Vagina (tissue), 2 donors: ENCODE data around the gene SLC30A2. TPM values are rescaled to one million over a fixed set of nuclear protein-coding genes. Genes with fewer than 3 reads are reported as not detected.

Experiments used
- DNase-seq, 2 donors: peaks; one replicate each; pipeline ENCODE4 v3.0.0-alpha.2; 2017; ENCODE audit errors: extremely low spot score in 2 of 2
- H3K27ac ChIP-seq: fragments of 200-600 bp; sonication (generic); one replicate; pipeline ENCODE4 v1.5.1; 2019
- H3K27me3 ChIP-seq: fragments of 200-600 bp; sonication (generic); one replicate; pipeline ENCODE4 v1.5.1; 2019
- H3K36me3 ChIP-seq, 2 donors: fragments of 200-600 bp; sonication (generic); one replicate each; pipeline ENCODE4 v1.5.1; 2017 to 2019
- H3K4me1 ChIP-seq: fragments of 200-600 bp; sonication (generic); one replicate; pipeline ENCODE4 v1.5.1; 2019
- H3K4me3 ChIP-seq, 2 donors: fragments of 200-600 bp; sonication (generic); 1 replicate in 1 of 2; 2 replicates in 1 of 2; pipeline ENCODE4 v1.5.1; 2016 to 2019
- H3K9me3 ChIP-seq: fragments of 200-600 bp; sonication (generic); one replicate; pipeline ENCODE4 v1.5.1; 2019
- POLR2A ChIP-seq, 2 donors: fragments of 450-650 bp; IDR thresholded peaks; one replicate each; pipeline ENCODE4 v1.6.1; 2017; ENCODE audit warnings: antibody characterized with exemption in 2 of 2, mild to moderate bottlenecking in 2 of 2, moderate library complexity in 2 of 2
- POLR2AphosphoS5 ChIP-seq, 2 donors: sonication (generic); formaldehyde crosslinking; IDR thresholded peaks; one replicate each; pipeline ENCODE4 v1.9.0; 2017; ENCODE audit warnings: antibody characterized with exemption in 2 of 2, mild to moderate bottlenecking in 2 of 2, low read depth in 1 of 2; ENCODE audit not compliant: insufficient read depth in 1 of 2
- intact Hi-C: fragments of 100-400 bp; cut with DNase I; formaldehyde crosslinking; loops from one replicate; pipeline ENCODE4 v1.15.1; 2023
- total RNA-seq: library from RNA; depleted of rRNA; stranded (reverse); fragments of >200 nt; gene quantifications from one replicate; pipeline ENCODE4 v1.2.3, GENCODE V29; 2016
- TF ChIP-seq, protein P1 (sequence below), 3 experiments: fragments of 450-650 bp in 2 of 3; fragments of 200-600 bp in 1 of 3; sonication (generic) in 1 of 3; IDR thresholded peaks; one replicate each; pipeline ENCODE4 v1.5.1; 2017 to 2019; ENCODE audit warnings: antibody characterized with exemption in 3 of 3, mild to moderate bottlenecking in 2 of 3, moderate library complexity in 2 of 3

SLC30A2 gene
- total RNA-seq, 1 donor from 2014 or later, result not detected

DNA sequence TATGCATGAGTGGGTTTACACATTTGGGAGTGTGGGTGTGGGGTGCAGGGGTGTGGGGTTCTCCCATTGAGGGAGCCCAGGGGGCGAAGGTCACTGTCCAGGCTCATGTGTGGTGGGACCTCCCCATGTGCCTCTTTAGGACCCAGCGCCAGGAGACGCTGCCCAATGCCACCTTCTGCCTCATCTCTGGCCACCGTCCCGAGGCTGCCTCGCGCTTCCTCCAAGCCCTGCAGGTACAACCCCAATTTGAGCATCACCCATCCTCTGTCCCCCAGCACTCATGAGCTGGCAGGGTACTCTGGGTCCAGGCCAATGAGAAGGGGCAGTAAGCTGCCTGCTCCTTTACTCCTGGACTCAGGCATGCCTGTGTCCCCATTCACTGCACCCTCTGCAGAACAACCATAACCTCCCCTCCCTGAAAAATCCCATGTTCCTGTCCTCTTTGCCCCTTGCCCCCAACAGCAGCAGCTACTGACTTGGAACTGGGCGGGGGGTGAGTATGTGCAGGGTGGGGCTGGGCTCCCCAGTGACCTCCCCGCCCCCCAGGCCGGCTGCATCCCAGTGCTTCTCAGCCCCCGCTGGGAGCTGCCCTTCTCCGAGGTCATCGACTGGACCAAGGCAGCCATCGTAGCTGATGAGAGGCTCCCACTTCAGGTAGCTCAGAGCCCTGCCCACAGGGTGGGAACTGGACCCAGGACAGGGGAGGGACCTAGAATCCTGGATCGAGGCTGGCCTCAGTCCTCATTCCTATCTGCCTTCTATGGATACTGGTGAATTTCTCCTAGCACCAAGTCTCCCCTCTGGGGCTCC lies 16.7 kb downstream of the SLC30A2 start:
- Histone ChIP-seq H3K27ac (no peak overlapping the region), H3K4me3 (no peak overlapping the region), H3K36me3 (no peaks in the 10 kb centered on the region), H3K27me3 (no peaks in the 10 kb centered on the region), H3K4me1 (no peaks in the 10 kb centered on the region), H3K9me3 (no peaks in the 10 kb centered on the region)
- no peak for TF ChIP-seq POLR2AphosphoS5 (IDR thresholded peaks at IDR 0.05; ENCODE audit: insufficient read depth in 1 of 2, low read depth in 1 of 2)
- TF ChIP-seq, protein P1, sequence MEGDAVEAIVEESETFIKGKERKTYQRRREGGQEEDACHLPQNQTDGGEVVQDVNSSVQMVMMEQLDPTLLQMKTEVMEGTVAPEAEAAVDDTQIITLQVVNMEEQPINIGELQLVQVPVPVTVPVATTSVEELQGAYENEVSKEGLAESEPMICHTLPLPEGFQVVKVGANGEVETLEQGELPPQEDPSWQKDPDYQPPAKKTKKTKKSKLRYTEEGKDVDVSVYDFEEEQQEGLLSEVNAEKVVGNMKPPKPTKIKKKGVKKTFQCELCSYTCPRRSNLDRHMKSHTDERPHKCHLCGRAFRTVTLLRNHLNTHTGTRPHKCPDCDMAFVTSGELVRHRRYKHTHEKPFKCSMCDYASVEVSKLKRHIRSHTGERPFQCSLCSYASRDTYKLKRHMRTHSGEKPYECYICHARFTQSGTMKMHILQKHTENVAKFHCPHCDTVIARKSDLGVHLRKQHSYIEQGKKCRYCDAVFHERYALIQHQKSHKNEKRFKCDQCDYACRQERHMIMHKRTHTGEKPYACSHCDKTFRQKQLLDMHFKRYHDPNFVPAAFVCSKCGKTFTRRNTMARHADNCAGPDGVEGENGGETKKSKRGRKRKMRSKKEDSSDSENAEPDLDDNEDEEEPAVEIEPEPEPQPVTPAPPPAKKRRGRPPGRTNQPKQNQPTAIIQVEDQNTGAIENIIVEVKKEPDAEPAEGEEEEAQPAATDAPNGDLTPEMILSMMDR (IDR thresholded peaks at IDR 0.05), result no peak
- TF ChIP-seq POLR2A (IDR thresholded peaks at IDR 0.05), result no peak
- intact Hi-C loops, result no loop called here
- DNase-seq, result no peak

DNA sequence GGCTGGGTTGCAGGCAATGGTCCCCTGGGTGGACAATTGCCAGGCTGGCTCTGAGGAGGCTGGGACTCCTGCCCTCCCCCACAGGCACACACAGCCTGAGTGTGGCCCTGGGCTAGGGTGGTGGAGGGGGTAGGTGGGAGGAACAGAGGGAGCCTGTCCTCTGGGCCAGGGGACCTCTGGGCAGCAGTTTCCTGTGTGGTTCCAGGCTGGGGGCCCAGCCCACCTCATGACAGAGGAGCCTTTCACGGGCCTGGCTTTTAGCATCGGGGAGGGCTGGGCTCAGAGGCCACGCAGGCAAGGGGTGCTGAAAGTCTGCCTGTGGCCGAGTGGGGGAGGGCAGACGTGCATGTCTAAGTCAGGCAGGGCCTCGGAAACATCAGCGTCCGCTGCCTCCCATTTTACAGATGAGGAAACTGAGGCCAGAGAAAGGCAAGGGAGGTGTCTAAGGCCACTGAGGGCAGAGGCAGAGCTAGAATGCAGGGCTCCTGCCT lies 17.4 kb downstream of the SLC30A2 start:
- H3K27me3 ChIP-seq, result no peaks in the 10 kb centered on the region
- no peak overlapping the region for H3K4me3 ChIP-seq
- no peak overlapping the region for H3K27ac ChIP-seq
- no peak for DNase-seq
- intact Hi-C loops, result no loop called here
- no peaks in the 10 kb centered on the region for H3K4me1 ChIP-seq
- H3K36me3 ChIP-seq, result no peaks in the 10 kb centered on the region
- TF ChIP-seq POLR2A (IDR thresholded peaks at IDR 0.05), result no peak
- no peak for TF ChIP-seq POLR2AphosphoS5 (IDR thresholded peaks at IDR 0.05; ENCODE audit: insufficient read depth in 1 of 2, low read depth in 1 of 2)
- TF ChIP-seq, protein P1 (IDR thresholded peaks at IDR 0.05), result no peak
- H3K9me3 ChIP-seq, result no peaks in the 10 kb centered on the region

DNA sequence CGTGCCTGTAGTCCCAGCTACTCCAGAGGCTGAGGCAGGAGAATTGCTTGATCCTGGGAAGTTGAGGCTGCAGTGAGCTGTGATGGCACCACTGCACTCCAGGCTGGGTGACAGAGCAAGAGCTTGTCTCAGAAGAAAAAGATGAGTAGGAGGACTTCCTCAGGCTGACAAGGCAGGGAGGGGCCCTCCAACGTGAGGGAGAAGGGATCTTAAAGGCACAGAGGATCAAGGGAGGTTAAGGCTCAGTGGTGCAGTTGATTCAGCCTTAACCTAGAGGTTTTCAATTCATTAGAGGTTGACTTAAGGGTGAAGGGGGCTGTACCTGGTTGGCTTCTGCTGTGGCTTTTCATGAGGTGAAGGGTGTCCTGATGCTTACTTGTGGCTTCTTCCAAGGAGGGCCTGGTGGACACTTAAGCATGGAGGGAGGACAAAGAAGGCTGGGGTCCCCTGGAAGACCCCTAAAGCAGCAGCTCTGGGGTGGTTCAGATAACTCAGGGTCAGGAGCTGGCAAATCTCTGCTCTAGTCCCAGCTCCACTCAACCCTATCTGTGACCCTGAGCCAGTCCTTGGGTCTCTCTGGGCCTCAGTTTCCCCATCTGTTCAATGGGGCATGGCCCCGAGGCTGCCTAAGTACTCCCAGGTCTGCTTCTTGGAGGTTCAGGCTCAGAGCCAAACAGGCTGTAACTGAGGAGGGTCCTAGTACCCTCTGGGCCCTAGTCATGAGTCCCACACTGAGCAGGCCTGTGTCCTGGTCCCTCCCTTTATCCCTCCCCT lies 18.0 kb downstream of the SLC30A2 start:
- no peaks in the 10 kb centered on the region for H3K27me3 ChIP-seq
- TF ChIP-seq POLR2A (IDR thresholded peaks at IDR 0.05), result no peak
- no peak overlapping the region for H3K27ac ChIP-seq
- H3K4me1 ChIP-seq, result no peaks in the 10 kb centered on the region
- no peaks in the 10 kb centered on the region for H3K36me3 ChIP-seq
- no peak overlapping the region for H3K4me3 ChIP-seq
- intact Hi-C loops, result no loop called here
- DNase-seq, result no peak
- H3K9me3 ChIP-seq, result no peaks in the 10 kb centered on the region

DNA sequence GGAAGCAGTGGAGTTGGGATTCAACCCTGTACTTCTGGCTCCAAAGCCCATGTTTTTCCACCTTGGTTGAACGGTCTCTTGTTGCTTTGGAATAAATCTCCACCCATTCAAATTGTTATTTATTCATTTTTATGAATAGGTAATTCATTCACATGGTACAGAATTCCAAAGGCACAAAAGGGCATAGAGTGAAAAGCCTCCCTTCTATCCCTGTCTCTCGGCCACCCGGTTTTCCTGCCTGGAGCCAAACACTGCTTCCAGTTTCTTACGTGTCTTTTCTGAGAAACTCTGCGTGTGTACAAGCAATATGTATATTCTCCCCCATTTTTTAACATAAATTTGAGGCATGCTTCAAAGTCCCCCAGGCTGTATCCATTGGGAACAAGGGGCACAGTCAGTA lies 20.4 kb downstream of the SLC30A2 start:
- DNase-seq, result no peak

DNA sequence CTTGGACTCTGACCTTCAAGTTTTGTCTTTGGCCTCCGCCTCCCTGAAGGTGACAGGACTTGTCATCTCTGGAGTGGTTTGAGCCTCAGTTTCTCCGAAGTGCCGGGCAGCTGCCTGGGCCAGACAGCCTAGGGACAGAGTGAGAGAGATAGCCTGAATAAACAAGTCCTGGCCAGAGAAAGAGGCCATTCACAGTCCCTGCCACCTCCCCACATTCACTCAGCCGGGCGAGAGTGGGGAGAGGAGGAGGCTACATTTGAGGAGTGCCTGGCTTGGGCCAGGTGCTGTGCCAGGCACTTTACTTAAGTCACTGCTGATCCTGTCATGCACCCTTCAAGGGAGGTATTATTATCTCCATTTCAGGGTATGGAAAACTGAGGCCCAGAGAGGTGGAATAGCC lies 20.9 kb downstream of the SLC30A2 start:
- TF ChIP-seq POLR2AphosphoS5 (IDR thresholded peaks at IDR 0.05; ENCODE audit: insufficient read depth in 1 of 2, low read depth in 1 of 2), result no peak
- intact Hi-C loops, result no loop called here

More for the DNA sequence above, 20.4 kb downstream of the SLC30A2 start:
- H3K36me3 ChIP-seq, result no peaks in the 10 kb centered on the region
- H3K4me3 ChIP-seq, result no peak overlapping the region
- H3K9me3 ChIP-seq, result no peaks in the 10 kb centered on the region
- TF ChIP-seq POLR2A (IDR thresholded peaks at IDR 0.05) (no peak), POLR2AphosphoS5 (IDR thresholded peaks at IDR 0.05; ENCODE audit: insufficient read depth in 1 of 2, low read depth in 1 of 2) (no peak)
- TF ChIP-seq, protein P1 (IDR thresholded peaks at IDR 0.05), result no peak
- intact Hi-C loops, result no loop called here
- H3K27me3 ChIP-seq, result no peaks in the 10 kb centered on the region
- H3K4me1 ChIP-seq, result peaks cover 9% of the 10 kb centered on the region
- H3K27ac ChIP-seq, result no peak overlapping the region

More for the DNA sequence above, 20.9 kb downstream of the SLC30A2 start:
- Histone ChIP-seq H3K27me3 (no peaks in the 10 kb centered on the region), H3K4me1 (peaks cover 9% of the 10 kb centered on the region), H3K36me3 (no peaks in the 10 kb centered on the region), H3K27ac (no peak overlapping the region), H3K9me3 (no peaks in the 10 kb centered on the region), H3K4me3 (no peak overlapping the region)
- DNase-seq, result no peak
